MCF 10A (cell line): ENCODE measurements around the gene PARD6G. TPM values are rescaled to one million over a fixed set of nuclear protein-coding genes. Genes with fewer than 3 reads are reported as not detected.
A peak's percentile ranks its signal among the peaks of the same experiment; 100 is the strongest.

Experiments used
- BruUV-seq: library from RNA; stranded (reverse); fragments of 400-500 nt; replicated peaks from 2 replicates; lab custom pipeline; 2021; lab: Mats Ljungman, UMichigan
- CTCF ChIA-PET: fragments of 300-600 bp; sonication (Branson Sonifier 250); formaldehyde crosslinking; extraction: SDS; loops from one replicate; lab custom pipeline; 2021; ENCODE audit warnings: antibody characterized with exemption, inconsistent platforms; lab: Yijun Ruan, JAX
- POLR2A ChIA-PET: fragments of 300-600, 350-650 bp; sonication (Branson Sonifier 250); formaldehyde crosslinking; extraction: SDS; loops from one replicate; lab custom pipeline; 2020; ENCODE audit warnings: antibody characterized with exemption, inconsistent platforms; lab: Yijun Ruan, JAX
- DNase-seq: peaks from one replicate; pipeline ENCODE4 v3.0.0-alpha.2; 2018; ENCODE audit not compliant: unreplicated experiment
- H3K27ac Mint-ChIP-seq: one replicate; pipeline ENCODE4 v1.8.0; 2022; ENCODE audit warnings: mild to moderate bottlenecking, low read depth, mixed read lengths; ENCODE audit not compliant: unreplicated experiment
- H3K27me3 Mint-ChIP-seq: one replicate; pipeline ENCODE4 v1.8.0; 2022; ENCODE audit warnings: mixed read lengths; ENCODE audit not compliant: insufficient read depth, unreplicated experiment
- H3K36me3 Mint-ChIP-seq: one replicate; pipeline ENCODE4 v1.8.0; 2022; ENCODE audit warnings: mild to moderate bottlenecking, moderate library complexity, mixed read lengths; ENCODE audit not compliant: insufficient read depth, unreplicated experiment
- H3K4me1 Mint-ChIP-seq: one replicate; pipeline ENCODE4 v1.8.0; 2022; ENCODE audit warnings: mixed read lengths; ENCODE audit not compliant: insufficient read depth, unreplicated experiment
- H3K4me3 Mint-ChIP-seq: one replicate; pipeline ENCODE4 v1.8.0; 2022; ENCODE audit warnings: mild to moderate bottlenecking, moderate library complexity, mixed read lengths; ENCODE audit not compliant: unreplicated experiment
- H3K9me3 Mint-ChIP-seq: one replicate; pipeline ENCODE4 v1.8.0; 2022; ENCODE audit warnings: mixed read lengths; ENCODE audit not compliant: unreplicated experiment
- intact Hi-C: fragments of 100-400 bp; cut with micrococcal nuclease; formaldehyde crosslinking; loops from 2 replicates; pipeline ENCODE4 v1.14.1; 2022
- total RNA-seq: library from RNA; stranded (reverse); gene quantifications from 2 replicates; pipeline ENCODE4 v1.2.3, GENCODE V29; 2022
- TF ChIP-seq, protein P1 (sequence below): fragments of 200-600 bp; IDR thresholded peaks from one replicate; pipeline ENCODE4 v1.8.0; 2022; ENCODE audit warnings: antibody characterized with exemption, mild to moderate bottlenecking; ENCODE audit not compliant: unreplicated experiment

The PARD6G gene
- total RNA-seq, 1 experiment from 2014 or later: 8.1 TPM

- POLR2A ChIA-PET: interaction anchor here (0.6 kb wide), 1 partner anchor 103 kb away, joined by 3 read pairs; no protein-coding TSS in a partner anchor
- CTCF ChIA-PET: interaction anchor here (0.6 to 5.0 kb wide), 5 partner anchors 38 to 97 kb away, joined by 3 to 78 read pairs (median 3); no protein-coding TSS in a partner anchor
- no peak overlapping the region for H3K27ac Mint-ChIP-seq
- TF ChIP-seq, protein P1, sequence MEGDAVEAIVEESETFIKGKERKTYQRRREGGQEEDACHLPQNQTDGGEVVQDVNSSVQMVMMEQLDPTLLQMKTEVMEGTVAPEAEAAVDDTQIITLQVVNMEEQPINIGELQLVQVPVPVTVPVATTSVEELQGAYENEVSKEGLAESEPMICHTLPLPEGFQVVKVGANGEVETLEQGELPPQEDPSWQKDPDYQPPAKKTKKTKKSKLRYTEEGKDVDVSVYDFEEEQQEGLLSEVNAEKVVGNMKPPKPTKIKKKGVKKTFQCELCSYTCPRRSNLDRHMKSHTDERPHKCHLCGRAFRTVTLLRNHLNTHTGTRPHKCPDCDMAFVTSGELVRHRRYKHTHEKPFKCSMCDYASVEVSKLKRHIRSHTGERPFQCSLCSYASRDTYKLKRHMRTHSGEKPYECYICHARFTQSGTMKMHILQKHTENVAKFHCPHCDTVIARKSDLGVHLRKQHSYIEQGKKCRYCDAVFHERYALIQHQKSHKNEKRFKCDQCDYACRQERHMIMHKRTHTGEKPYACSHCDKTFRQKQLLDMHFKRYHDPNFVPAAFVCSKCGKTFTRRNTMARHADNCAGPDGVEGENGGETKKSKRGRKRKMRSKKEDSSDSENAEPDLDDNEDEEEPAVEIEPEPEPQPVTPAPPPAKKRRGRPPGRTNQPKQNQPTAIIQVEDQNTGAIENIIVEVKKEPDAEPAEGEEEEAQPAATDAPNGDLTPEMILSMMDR: no peak
- H3K4me3 Mint-ChIP-seq: no peak overlapping the region
- peak; percentile 35 for DNase-seq
- intact Hi-C loops: no loop called here
- H3K36me3 Mint-ChIP-seq: peaks cover 7% of the 10 kb centered on the region
- H3K9me3 Mint-ChIP-seq: no peaks in the 10 kb centered on the region
- H3K27me3 Mint-ChIP-seq: no peaks in the 10 kb centered on the region
- peaks cover 27% of the 10 kb centered on the region for H3K4me1 Mint-ChIP-seq
- BruUV-seq: no TSS peak
These were observed 6.7 kb upstream of the PARD6G start for GRCh38 chr18:80253871-80254492.

DNA sequence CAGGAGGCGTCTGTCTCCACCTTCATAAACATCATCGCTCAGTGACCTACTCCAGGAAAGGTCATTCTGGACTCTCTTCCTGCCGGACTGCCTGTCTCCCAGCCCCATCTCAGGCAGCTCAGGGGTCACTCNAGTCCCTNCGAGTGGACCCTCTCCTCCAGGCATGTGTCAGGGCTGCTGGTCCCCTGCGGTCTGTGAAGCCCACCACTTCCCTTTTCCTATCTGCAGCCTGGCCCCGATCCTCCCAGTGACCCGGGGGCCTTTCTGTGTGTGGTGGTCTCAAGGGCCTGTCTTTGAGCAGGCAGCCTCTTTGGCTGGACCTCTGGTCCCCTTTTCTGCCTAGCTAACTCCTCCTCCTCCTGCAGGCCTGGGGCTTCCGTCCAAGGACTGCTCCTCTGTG, 5.9 kb upstream of the PARD6G start:
- peaks cover 27% of the 10 kb centered on the region for H3K4me1 Mint-ChIP-seq
- intact Hi-C loops: no loop called here

GRCh38 chr18:80252136-80252535, 4.8 kb upstream of the PARD6G start:
- Mint-ChIP-seq H3K9me3 (no peaks in the 10 kb centered on the region), H3K36me3 (no peaks in the 10 kb centered on the region), H3K4me3 (no peak overlapping the region), H3K27me3 (no peaks in the 10 kb centered on the region), H3K27ac (no peak overlapping the region), H3K4me1 (peaks cover 25% of the 10 kb centered on the region)
- CTCF ChIA-PET: interaction anchor here (0.5 to 5.0 kb wide), 5 partner anchors 36 to 134 kb away, joined by 3 to 31 read pairs (median 3); no protein-coding TSS in a partner anchor
- POLR2A ChIA-PET: interaction anchor here (0.8 kb wide), 1 partner anchor 97 kb away, joined by 7 read pairs; no protein-coding TSS in a partner anchor
- TF ChIP-seq, protein P1: no peak
- DNase-seq: no peak
- no TSS peak for BruUV-seq
- intact Hi-C loops: no loop called here

More for the DNA sequence above, 5.9 kb upstream of the PARD6G start:
- CTCF ChIA-PET: interaction anchor here (0.6 to 5.0 kb wide), 4 partner anchors 75 to 313 kb away, joined by 3 to 31 read pairs (median 4); no protein-coding TSS in a partner anchor
- no peak overlapping the region for H3K27ac Mint-ChIP-seq
- TF ChIP-seq, protein P1: no peak
- POLR2A ChIA-PET: no interaction called here
- no peak overlapping the region for H3K4me3 Mint-ChIP-seq
- DNase-seq: no peak
- no peaks in the 10 kb centered on the region for H3K27me3 Mint-ChIP-seq
- no peaks in the 10 kb centered on the region for H3K9me3 Mint-ChIP-seq
- BruUV-seq: no TSS peak
- peaks cover 7% of the 10 kb centered on the region for H3K36me3 Mint-ChIP-seq

GRCh38 chr18:80251700-80252099, 4.4 kb upstream of the PARD6G start:
- intact Hi-C loops: no loop called here
- Mint-ChIP-seq H3K9me3 (no peaks in the 10 kb centered on the region), H3K27ac (no peak overlapping the region), H3K4me3 (no peak overlapping the region), H3K36me3 (no peaks in the 10 kb centered on the region), H3K27me3 (no peaks in the 10 kb centered on the region), H3K4me1 (peaks cover 20% of the 10 kb centered on the region)
- CTCF ChIA-PET: interaction anchor here (0.5 to 5.0 kb wide), 6 partner anchors 36 to 1516 kb away, joined by 3 to 31 read pairs (median 4); no protein-coding TSS in a partner anchor
- BruUV-seq: no TSS peak
- TF ChIP-seq, protein P1: no peak
- DNase-seq: no peak
- POLR2A ChIA-PET: interaction anchor here (0.8 kb wide), 1 partner anchor 97 kb away, joined by 7 read pairs; no protein-coding TSS in a partner anchor
